OCI-LY1 (cell line): ENCODE results near the gene HDDC3.

Experiments used
- H2AFZ ChIP-seq: fragments of 200-600 bp; sonication (generic), shearing (Covaris generic); 2 replicates; pipeline ENCODE4 v1.6.0; 2014; ENCODE audit warnings: antibody characterized with exemption, mild to moderate bottlenecking, low read length
- H3F3A ChIP-seq: fragments of 200-600 bp; sonication (generic), shearing (Covaris generic); 2 replicates; pipeline ENCODE4 v1.6.0; 2014; ENCODE audit warnings: mild to moderate bottlenecking, antibody characterized with exemption, low read length, moderate library complexity; ENCODE audit not compliant: insufficient read depth
- H3K27ac ChIP-seq: fragments of 200-600 bp; sonication (generic); 2 replicates; pipeline ENCODE4 v1.5.1; 2014; ENCODE audit warnings: low read length, mixed run types, mild to moderate bottlenecking, low read depth; ENCODE audit not compliant: poor library complexity, severe bottlenecking
- H3K27me3 ChIP-seq: fragments of 200-600 bp; sonication (generic); 2 replicates; pipeline ENCODE4 v1.6.0; 2014; ENCODE audit warnings: antibody characterized with exemption, mild to moderate bottlenecking, low read length, moderate library complexity; ENCODE audit not compliant: insufficient read depth
- H3K36me3 ChIP-seq: fragments of 200-600 bp; sonication (generic); 2 replicates; pipeline ENCODE4 v1.6.1; 2014; ENCODE audit warnings: mild to moderate bottlenecking, antibody characterized with exemption, low read length, moderate library complexity, mixed read lengths; ENCODE audit not compliant: insufficient read depth
- H3K4me1 ChIP-seq: fragments of 200-600 bp; sonication (generic); 2 replicates; pipeline ENCODE4 v1.5.1; 2014; ENCODE audit warnings: mild to moderate bottlenecking, low read length, moderate library complexity; ENCODE audit not compliant: insufficient read depth, severe bottlenecking
- H3K4me2 ChIP-seq: fragments of 200-600 bp; sonication (generic), shearing (Covaris generic); 2 replicates; pipeline ENCODE4 v1.6.1; 2014; ENCODE audit warnings: low read length
- H3K4me3 ChIP-seq: fragments of 200-600 bp; sonication (generic); 2 replicates; pipeline ENCODE4 v1.5.1; 2014; ENCODE audit warnings: low read length, low read depth, mild to moderate bottlenecking, mixed read lengths; ENCODE audit not compliant: poor library complexity, severe bottlenecking
- H3K79me2 ChIP-seq: fragments of 200-600 bp; shearing (Covaris generic); 2 replicates; pipeline ENCODE4 v1.6.1; 2016; ENCODE audit warnings: mixed run types, low read length, mixed read lengths; ENCODE audit not compliant: insufficient read depth
- H3K9ac ChIP-seq: fragments of 200-600 bp; sonication (generic), shearing (Covaris generic); 2 replicates; pipeline ENCODE4 v1.6.1; 2014; ENCODE audit warnings: mild to moderate bottlenecking, low read length, mixed read lengths
- H3K9me2 ChIP-seq: fragments of 200-600 bp; sonication (generic), shearing (Covaris generic); 2 replicates; pipeline ENCODE4 v1.6.1; 2014; ENCODE audit warnings: low read depth, mild to moderate bottlenecking, low read length, mixed read lengths
- H3K9me3 ChIP-seq: fragments of 200-600 bp; shearing (Covaris generic); 2 replicates; pipeline ENCODE4 v1.6.1; 2014; ENCODE audit warnings: low read length, mixed read lengths
- H4K20me1 ChIP-seq: fragments of 200-600 bp; sonication (generic), shearing (Covaris generic); 2 replicates; pipeline ENCODE4 v1.6.0; 2016; ENCODE audit warnings: mild to moderate bottlenecking, low read length; ENCODE audit not compliant: insufficient read depth
- EZH2 ChIP-seq: fragments of 200-600 bp; sonication (generic), shearing (Covaris generic); IDR thresholded peaks from 2 replicates; pipeline ENCODE4 v1.8.0; 2017; ENCODE audit warnings: borderline replicate concordance, mixed run types, mild to moderate bottlenecking, antibody characterized with exemption, low read length, moderate library complexity, mixed read lengths
- TF ChIP-seq, protein P1 (sequence below): fragments of 200-600 bp; sonication (generic), shearing (Covaris generic); IDR thresholded peaks from 2 replicates; pipeline ENCODE4 v1.5.1; 2017; ENCODE audit warnings: mild to moderate bottlenecking, antibody characterized with exemption, low read length, moderate library complexity, mixed read lengths

The HDDC3 gene

DNA sequence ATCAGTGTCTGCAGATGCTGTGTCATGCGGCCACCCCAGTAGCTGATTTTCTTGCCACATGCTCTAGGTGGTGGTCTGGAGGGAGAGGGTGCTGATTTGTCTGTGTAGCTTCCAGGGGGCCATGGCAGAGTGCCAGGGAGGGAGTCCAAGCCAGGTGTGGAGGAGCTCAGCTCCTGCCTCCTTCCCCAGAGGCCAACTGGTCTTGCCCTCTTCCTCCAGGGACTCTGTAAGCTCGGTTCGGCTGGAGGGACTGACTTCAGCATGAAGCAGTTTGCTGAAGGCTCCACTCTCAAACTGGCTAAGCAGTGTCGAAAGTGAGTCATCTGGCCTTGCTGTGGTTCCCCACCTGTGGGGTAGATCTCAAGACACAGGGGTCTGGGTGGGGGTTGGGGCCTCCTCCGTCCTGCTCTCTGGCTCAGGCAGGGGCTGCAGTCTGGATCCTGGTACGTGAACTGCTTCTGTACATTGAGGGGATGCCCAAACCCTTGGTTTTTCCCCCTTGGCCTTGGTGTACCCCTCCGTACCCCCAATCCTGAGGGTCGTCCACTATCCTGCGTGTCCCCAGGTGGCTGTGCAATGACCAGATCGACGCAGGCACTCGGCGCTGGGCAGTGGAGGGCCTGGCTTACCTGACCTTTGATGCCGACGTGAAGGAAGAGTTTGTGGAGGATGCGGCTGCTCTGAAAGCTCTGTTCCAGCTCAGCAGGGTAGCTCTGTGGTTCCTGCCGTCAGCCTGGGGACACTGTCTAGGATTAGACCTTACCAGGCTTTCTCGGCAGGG, 15.4 kb upstream of the HDDC3 start:
- Histone ChIP-seq H3K9ac (no peak overlapping the region), H3K4me3 (no peak overlapping the region), H3K27ac (no peak overlapping the region), H3K36me3 (peaks cover 78% of the 10 kb centered on the region), H3K4me2 (no peak overlapping the region), H3K9me2 (no peaks in the 10 kb centered on the region), H3F3A (no peaks in the 10 kb centered on the region), H2AFZ (no peak overlapping the region), H3K79me2 (no peaks in the 10 kb centered on the region), H3K9me3 (no peaks in the 10 kb centered on the region), H3K4me1 (no peaks in the 10 kb centered on the region), H3K27me3 (no peaks in the 10 kb centered on the region), H4K20me1 (no peaks in the 10 kb centered on the region)
- TF ChIP-seq EZH2: no peak
- TF ChIP-seq, protein P1, sequence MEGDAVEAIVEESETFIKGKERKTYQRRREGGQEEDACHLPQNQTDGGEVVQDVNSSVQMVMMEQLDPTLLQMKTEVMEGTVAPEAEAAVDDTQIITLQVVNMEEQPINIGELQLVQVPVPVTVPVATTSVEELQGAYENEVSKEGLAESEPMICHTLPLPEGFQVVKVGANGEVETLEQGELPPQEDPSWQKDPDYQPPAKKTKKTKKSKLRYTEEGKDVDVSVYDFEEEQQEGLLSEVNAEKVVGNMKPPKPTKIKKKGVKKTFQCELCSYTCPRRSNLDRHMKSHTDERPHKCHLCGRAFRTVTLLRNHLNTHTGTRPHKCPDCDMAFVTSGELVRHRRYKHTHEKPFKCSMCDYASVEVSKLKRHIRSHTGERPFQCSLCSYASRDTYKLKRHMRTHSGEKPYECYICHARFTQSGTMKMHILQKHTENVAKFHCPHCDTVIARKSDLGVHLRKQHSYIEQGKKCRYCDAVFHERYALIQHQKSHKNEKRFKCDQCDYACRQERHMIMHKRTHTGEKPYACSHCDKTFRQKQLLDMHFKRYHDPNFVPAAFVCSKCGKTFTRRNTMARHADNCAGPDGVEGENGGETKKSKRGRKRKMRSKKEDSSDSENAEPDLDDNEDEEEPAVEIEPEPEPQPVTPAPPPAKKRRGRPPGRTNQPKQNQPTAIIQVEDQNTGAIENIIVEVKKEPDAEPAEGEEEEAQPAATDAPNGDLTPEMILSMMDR: no peak

DNA sequence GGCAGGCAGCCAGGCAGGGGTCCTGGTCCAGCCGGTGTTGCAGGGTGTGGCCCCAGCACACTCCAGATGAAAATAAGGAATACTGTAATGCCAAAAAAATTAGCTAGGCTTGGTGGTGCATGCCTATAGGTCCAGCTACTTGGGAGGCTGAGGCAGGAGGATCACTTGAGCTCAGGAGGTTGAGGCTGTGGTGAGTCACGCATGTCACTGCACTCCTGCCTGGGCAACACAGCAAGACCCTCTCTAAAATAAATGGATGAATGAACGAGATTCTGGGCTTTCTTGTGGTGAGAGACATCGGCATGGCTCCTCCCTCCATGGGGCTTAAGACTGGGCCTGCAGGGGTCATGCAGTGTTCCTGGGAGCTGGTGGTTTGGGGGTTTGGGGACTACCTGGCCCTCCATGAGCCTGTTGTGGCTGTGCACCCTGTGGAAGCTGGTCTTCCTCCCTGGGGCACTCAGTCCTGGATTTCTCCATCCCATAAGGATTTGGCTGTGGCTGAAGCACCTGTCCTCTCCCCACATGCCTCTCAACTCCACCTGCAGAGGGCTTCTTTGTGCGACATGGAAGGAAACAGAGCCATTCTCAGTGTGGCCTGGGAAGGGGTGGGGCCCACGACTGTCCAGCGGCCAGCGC, 14.7 kb upstream of the HDDC3 start:
- no peak overlapping the region for H3K27ac ChIP-seq
- no peak for TF ChIP-seq EZH2
- TF ChIP-seq, protein P1: no peak
- no peaks in the 10 kb centered on the region for H3K4me1 ChIP-seq
- H3K9me2 ChIP-seq: no peaks in the 10 kb centered on the region
- H3K36me3 ChIP-seq: peaks cover 84% of the 10 kb centered on the region
- H4K20me1 ChIP-seq: no peaks in the 10 kb centered on the region
- no peak overlapping the region for H3K4me3 ChIP-seq
- no peaks in the 10 kb centered on the region for H3K79me2 ChIP-seq
- H3F3A ChIP-seq: no peaks in the 10 kb centered on the region
- no peak overlapping the region for H3K4me2 ChIP-seq
- no peaks in the 10 kb centered on the region for H3K9me3 ChIP-seq
- no peak overlapping the region for H2AFZ ChIP-seq
- no peaks in the 10 kb centered on the region for H3K27me3 ChIP-seq
- no peak overlapping the region for H3K9ac ChIP-seq

DNA sequence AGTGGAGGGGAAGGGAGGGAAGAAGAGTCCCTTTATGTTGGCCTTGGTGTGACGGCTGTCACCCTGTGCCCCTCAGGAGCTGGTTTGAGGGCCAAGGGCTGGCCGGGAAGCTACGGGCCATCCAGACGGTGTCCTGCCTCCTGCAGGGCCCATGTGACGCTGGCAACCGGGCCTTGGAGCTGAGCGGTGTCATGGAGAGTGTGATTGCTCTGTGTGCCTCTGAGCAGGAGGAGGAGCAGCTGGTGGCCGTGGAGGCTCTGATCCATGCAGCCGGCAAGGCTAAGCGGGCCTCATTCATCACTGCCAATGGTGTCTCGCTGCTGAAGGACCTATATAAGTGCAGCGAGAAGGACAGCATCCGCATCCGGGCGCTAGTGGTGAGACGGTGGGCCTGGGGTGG, 14.2 kb upstream of the HDDC3 start:
- Histone ChIP-seq H3K4me1 (no peaks in the 10 kb centered on the region), H2AFZ (no peak overlapping the region), H3K4me2 (no peak overlapping the region), H3K79me2 (no peaks in the 10 kb centered on the region), H3K9me2 (no peaks in the 10 kb centered on the region), H4K20me1 (no peaks in the 10 kb centered on the region), H3F3A (no peaks in the 10 kb centered on the region), H3K9me3 (no peaks in the 10 kb centered on the region), H3K9ac (no peak overlapping the region), H3K27ac (no peak overlapping the region), H3K36me3 (peaks cover 81% of the 10 kb centered on the region), H3K27me3 (no peaks in the 10 kb centered on the region), H3K4me3 (no peak overlapping the region)
- no peak for TF ChIP-seq EZH2
- TF ChIP-seq, protein P1: no peak
